ENCODE data around the gene ATAD3B. TPM values are rescaled to one million over a fixed set of nuclear protein-coding genes. Genes with fewer than 3 reads are reported as not detected.

The ATAD3B gene
- total RNA-seq = 42.8 and 91.2 TPM in 2 replicates

- TF ChIP-seq CTCF (conservative IDR thresholded peaks at IDR 0.05; ENCODE audit: low read depth, low read length) = no peak
- DNase-seq (ENCODE audit: low read depth) = no peak
- H3K4me3 ChIP-seq (ENCODE audit: low read depth, low read length) = peak within 1 kb of the TSS; percentile 75
Measured at GRCh38 chr1:1471389-1472052, at the start of gene ATAD3B. TSS of gene ATAD3B (plus strand) at chr1:1471765. CDS start at chr1:1471885, 120 bp downstream.

- no peak overlapping the region for H3K4me3 ChIP-seq (ENCODE audit: low read depth, low read length)
- TF ChIP-seq CTCF (conservative IDR thresholded peaks at IDR 0.05; ENCODE audit: low read depth, low read length) = no peak
- no peak for DNase-seq (ENCODE audit: low read depth)
Measured at GRCh38 chr1:1421907-1422464, 49.6 kb upstream of the ATAD3B start.

GRCh38 chr1:1422465-1423244 lies 48.9 kb upstream of the ATAD3B start:
- no peak for DNase-seq (ENCODE audit: low read depth)
- H3K4me3 ChIP-seq (ENCODE audit: low read depth, low read length) = no peak overlapping the region
- TF ChIP-seq CTCF (conservative IDR thresholded peaks at IDR 0.05; ENCODE audit: low read depth, low read length) = no peak

- no peak for DNase-seq (ENCODE audit: low read depth)
- no peak overlapping the region for H3K4me3 ChIP-seq (ENCODE audit: low read depth, low read length)
- TF ChIP-seq CTCF (conservative IDR thresholded peaks at IDR 0.05; ENCODE audit: low read depth, low read length) = no peak
Measured at GRCh38 chr1:1423245-1423597, 48.3 kb upstream of the ATAD3B start.

- H3K4me3 ChIP-seq (ENCODE audit: low read depth, low read length) = no peak overlapping the region
- no peak for TF ChIP-seq CTCF (conservative IDR thresholded peaks at IDR 0.05; ENCODE audit: low read depth, low read length)
- no peak for DNase-seq (ENCODE audit: low read depth)
Measured at GRCh38 chr1:1424707-1425106, 46.9 kb upstream of the ATAD3B start.

- DNase-seq (ENCODE audit: low read depth) = no peak
- TF ChIP-seq CTCF (conservative IDR thresholded peaks at IDR 0.05; ENCODE audit: low read depth, low read length) = no peak
Measured at GRCh38 chr1:1425426-1425752, 46.2 kb upstream of the ATAD3B start.

More at GRCh38 chr1:1425426-1425752, 46.2 kb upstream of the ATAD3B start:
- H3K4me3 ChIP-seq (ENCODE audit: low read depth, low read length) = no peak overlapping the region

Measured in epithelial cell of proximal tubule (primary cell).